Peyer's patch (tissue), 4 donors: ENCODE results near the gene UTP14A.
A peak's percentile ranks its signal among the peaks of the same experiment; 100 is the strongest.

Experiments
- POLR2A ChIP-seq, 2 donors: fragments of 450-650 bp; IDR thresholded peaks; one replicate each; pipeline ENCODE4 v1.5.1; 2017; ENCODE audit warnings: antibody characterized with exemption in 2 of 2, mild to moderate bottlenecking in 2 of 2, moderate library complexity in 2 of 2
- TF ChIP-seq, protein P1 (sequence below), 6 experiments: fragments of 450-650 bp in 4 of 6; fragments of 200-600 bp in 2 of 6; sonication (generic) in 1 of 6; IDR thresholded peaks; one replicate each; pipeline ENCODE4 v1.5.1; 2017 to 2019; ENCODE audit warnings: antibody characterized with exemption in 6 of 6, mild to moderate bottlenecking in 3 of 6, moderate library complexity in 1 of 6

DNA sequence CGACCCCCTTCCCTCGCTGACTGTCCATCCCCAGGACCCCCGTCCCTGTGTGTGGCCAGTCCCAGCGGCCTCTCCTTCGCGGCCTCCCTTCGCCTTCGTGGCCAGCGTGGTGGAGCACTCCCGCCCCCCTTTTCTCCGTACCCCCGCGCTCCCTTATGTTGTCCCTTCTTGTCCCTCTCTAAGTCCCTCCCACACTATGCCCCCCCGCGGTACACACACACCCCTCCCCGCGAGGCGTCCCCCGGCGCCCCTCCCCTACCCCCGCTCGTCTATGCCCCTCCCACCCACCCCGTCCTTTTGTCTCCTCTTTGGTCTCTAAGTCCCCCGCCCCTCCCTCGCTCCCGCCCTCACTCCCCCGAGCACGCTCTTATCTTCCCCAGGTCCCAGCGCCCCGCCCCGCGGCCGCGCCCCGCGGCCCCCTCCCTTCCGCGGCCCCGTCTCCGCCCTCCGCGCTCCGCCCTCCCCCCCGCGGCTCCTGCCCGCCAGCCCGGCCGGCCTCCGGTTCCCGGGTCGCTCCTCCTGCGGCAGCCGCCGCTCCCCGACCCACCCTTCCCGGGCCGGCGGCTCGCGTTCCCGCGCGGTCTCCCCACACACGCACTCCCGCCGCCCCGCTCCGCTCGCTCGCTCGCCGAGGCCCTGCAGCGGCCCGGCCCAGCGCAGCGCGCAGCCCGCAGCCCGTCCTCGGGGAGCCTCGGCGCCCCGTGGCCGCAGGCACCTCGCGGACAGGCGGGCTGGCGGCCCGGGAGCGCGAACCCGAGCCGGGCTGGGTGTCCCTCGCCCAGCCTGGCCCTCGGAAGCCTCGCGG is 26.3 kb downstream of the UTP14A start:
- TF ChIP-seq, protein P1, sequence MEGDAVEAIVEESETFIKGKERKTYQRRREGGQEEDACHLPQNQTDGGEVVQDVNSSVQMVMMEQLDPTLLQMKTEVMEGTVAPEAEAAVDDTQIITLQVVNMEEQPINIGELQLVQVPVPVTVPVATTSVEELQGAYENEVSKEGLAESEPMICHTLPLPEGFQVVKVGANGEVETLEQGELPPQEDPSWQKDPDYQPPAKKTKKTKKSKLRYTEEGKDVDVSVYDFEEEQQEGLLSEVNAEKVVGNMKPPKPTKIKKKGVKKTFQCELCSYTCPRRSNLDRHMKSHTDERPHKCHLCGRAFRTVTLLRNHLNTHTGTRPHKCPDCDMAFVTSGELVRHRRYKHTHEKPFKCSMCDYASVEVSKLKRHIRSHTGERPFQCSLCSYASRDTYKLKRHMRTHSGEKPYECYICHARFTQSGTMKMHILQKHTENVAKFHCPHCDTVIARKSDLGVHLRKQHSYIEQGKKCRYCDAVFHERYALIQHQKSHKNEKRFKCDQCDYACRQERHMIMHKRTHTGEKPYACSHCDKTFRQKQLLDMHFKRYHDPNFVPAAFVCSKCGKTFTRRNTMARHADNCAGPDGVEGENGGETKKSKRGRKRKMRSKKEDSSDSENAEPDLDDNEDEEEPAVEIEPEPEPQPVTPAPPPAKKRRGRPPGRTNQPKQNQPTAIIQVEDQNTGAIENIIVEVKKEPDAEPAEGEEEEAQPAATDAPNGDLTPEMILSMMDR (IDR thresholded peaks at IDR 0.05) = no peak
- peak in 1 of 2 donors; percentile 28 for TF ChIP-seq POLR2A (IDR thresholded peaks at IDR 0.05)
